GM23338 (cell line): ENCODE measurements around the gene TANGO6. TPM values are rescaled to one million over a fixed set of nuclear protein-coding genes. Genes with fewer than 3 reads are reported as not detected.

Experiments used
- ATAC-seq: fragments of 200-7000 bp; cut with Tn5 transposase; 3 replicates; pipeline ENCODE4 v1.9.1; 2020
- DNase-seq: peaks from one replicate; pipeline ENCODE4 v3.0.0-alpha.2; 2015; ENCODE audit warnings: low spot score
- H2AFZ ChIP-seq: fragments of 200-600 bp; sonication (generic); 2 replicates; pipeline ENCODE4 v1.8.0; 2016; ENCODE audit warnings: antibody characterized with exemption, mild to moderate bottlenecking, moderate library complexity
- H3F3A ChIP-seq: fragments of 200-600 bp; sonication (generic); replicated peaks from 2 replicates; pipeline ENCODE4 v1.8.0; 2017; ENCODE audit warnings: antibody characterized with exemption, mixed run types, low read depth
- H3K27ac ChIP-seq: fragments of 200-600 bp; sonication (generic); 2 replicates; pipeline ENCODE4 v1.6.1; 2016; ENCODE audit warnings: low read depth
- H3K27me3 ChIP-seq: fragments of 200-600 bp; sonication (generic); 2 replicates; pipeline ENCODE4 v1.8.0; 2016; ENCODE audit warnings: mild to moderate bottlenecking, mixed run types, moderate library complexity; ENCODE audit not compliant: insufficient read depth
- H3K36me3 ChIP-seq: fragments of 200-600 bp; sonication (generic); 2 replicates; pipeline ENCODE4 v1.8.0; 2016; ENCODE audit warnings: mild to moderate bottlenecking; ENCODE audit not compliant: insufficient read depth
- H3K4me1 ChIP-seq: fragments of 200-600 bp; sonication (generic); 2 replicates; pipeline ENCODE4 v1.8.0; 2016; ENCODE audit warnings: mild to moderate bottlenecking, moderate library complexity; ENCODE audit not compliant: insufficient read depth
- H3K4me2 ChIP-seq: fragments of 200-600 bp; sonication (generic); 2 replicates; pipeline ENCODE4 v1.7.1; 2017; ENCODE audit warnings: mixed run types
- H3K4me3 ChIP-seq: fragments of 200-600 bp; sonication (generic); 2 replicates; pipeline ENCODE4 v1.6.1; 2016; ENCODE audit warnings: mixed run types
- H3K79me2 ChIP-seq: fragments of 200-600 bp; sonication (generic); replicated peaks from 2 replicates; pipeline ENCODE4 v1.8.0; 2017; ENCODE audit warnings: mild to moderate bottlenecking; ENCODE audit not compliant: insufficient read depth
- H3K9me2 ChIP-seq: fragments of 200-600 bp; sonication (generic); 2 replicates; pipeline ENCODE4 v1.8.0; 2017; ENCODE audit not compliant: insufficient read depth
- H4K20me1 ChIP-seq: fragments of 200-600 bp; sonication (generic); replicated peaks from 2 replicates; pipeline ENCODE4 v1.8.0; 2017; ENCODE audit warnings: mild to moderate bottlenecking; ENCODE audit not compliant: insufficient read depth
- H3K27ac Mint-ChIP-seq: 2 replicates; pipeline ENCODE4 v1.8.0; 2020; ENCODE audit warnings: inconsistent platforms, mild to moderate bottlenecking, moderate library complexity, mixed read lengths
- H3K27me3 Mint-ChIP-seq: 3 replicates; pipeline ENCODE4 v1.8.0; 2022; ENCODE audit warnings: low read depth, mild to moderate bottlenecking, moderate library complexity, mixed read lengths, inconsistent platforms; ENCODE audit not compliant: insufficient read depth, poor library complexity
- H3K36me3 Mint-ChIP-seq: 3 replicates; pipeline ENCODE4 v1.8.0; 2021; ENCODE audit warnings: low read depth, mild to moderate bottlenecking, inconsistent platforms, moderate library complexity, mixed read lengths
- H3K4me1 Mint-ChIP-seq: 3 replicates; pipeline ENCODE4 v1.8.0; 2020; ENCODE audit warnings: mild to moderate bottlenecking, inconsistent platforms, mixed read lengths
- H3K4me3 Mint-ChIP-seq: 3 replicates; pipeline ENCODE4 v1.8.0; 2021; ENCODE audit warnings: moderate library complexity, mild to moderate bottlenecking, inconsistent platforms, mixed read lengths
- H3K9me3 Mint-ChIP-seq: 3 replicates; pipeline ENCODE4 v1.8.0; 2020; ENCODE audit warnings: moderate library complexity, mild to moderate bottlenecking, inconsistent platforms, mixed read lengths
- EZH2 ChIP-seq: fragments of 200-600 bp; sonication (generic); IDR thresholded peaks from one replicate; pipeline ENCODE4 v1.8.0; 2017; ENCODE audit warnings: antibody characterized with exemption, mild to moderate bottlenecking, low read depth; ENCODE audit not compliant: unreplicated experiment
- EZH2phosphoT487 ChIP-seq: fragments of 200-600 bp; sonication (generic); IDR thresholded peaks from one replicate; pipeline ENCODE4 v1.8.1; 2018; ENCODE audit warnings: antibody characterized with exemption; ENCODE audit not compliant: unreplicated experiment
- NANOG ChIP-seq: IDR thresholded peaks from 2 replicates; pipeline ENCODE4 v1.6.1; 2016; ENCODE audit warnings: antibody characterized with exemption, borderline replicate concordance
- POLR2AphosphoS5 ChIP-seq: IDR thresholded peaks from 2 replicates; pipeline ENCODE4 v1.6.1; 2016; ENCODE audit warnings: antibody characterized with exemption, low read depth
- STAT1 ChIP-seq: IDR thresholded peaks from one replicate; pipeline ENCODE4 v1.6.1; 2016; ENCODE audit warnings: antibody characterized with exemption; ENCODE audit not compliant: unreplicated experiment
- ZNF114 ChIP-seq: fragments of 250-450 bp; sonication (Bioruptor Pico); IDR thresholded peaks from 2 replicates; pipeline ENCODE4 v1.5.0; 2020; ENCODE audit warnings: mild to moderate bottlenecking, moderate library complexity
- ZNF331 ChIP-seq: fragments of 250-450 bp; sonication (Bioruptor Pico); IDR thresholded peaks from 2 replicates; pipeline ENCODE4 v1.5.0; 2020; ENCODE audit warnings: low read depth, mild to moderate bottlenecking, moderate library complexity
- polyA plus RNA-seq: library from polyadenylated mRNA; unstranded; fragments of >200 nt; fragmentation: Nextera tagmentation; extraction: Ambion mirVana; gene quantifications from 2 replicates; pipeline ENCODE4 v1.2.1, GENCODE V29; 2016
- total RNA-seq: library from RNA; depleted of rRNA; stranded (reverse); fragments of >200 nt; shearing (Covaris generic); gene quantifications from 2 replicates; pipeline ENCODE4 v1.2.3, GENCODE V29; 2014
- TF ChIP-seq, protein P1 (sequence below): IDR thresholded peaks from 2 replicates; pipeline ENCODE4 v1.6.1; 2016; ENCODE audit warnings: antibody characterized with exemption
- TF ChIP-seq, protein P2 (sequence below), 2 experiments: fragments of 200-600 bp in 1 of 2; sonication (generic) in 1 of 2; conservative IDR thresholded peaks; 2 replicates each; pipeline versions ENCODE4 v1.5.1 to v1.6.1; 2016 to 2017; ENCODE audit warnings: antibody characterized with exemption in 2 of 2, low read depth in 2 of 2, mild to moderate bottlenecking in 2 of 2, moderate library complexity in 1 of 2
- TF ChIP-seq, protein P3 (sequence below): fragments of 250-450 bp; sonication (Bioruptor Pico); IDR thresholded peaks from 2 replicates; pipeline ENCODE4 v1.5.0; 2020; ENCODE audit warnings: mild to moderate bottlenecking, moderate library complexity

TANGO6 gene
- total and polyA plus RNA-seq, 2 experiments from 2014 or later = 7.2 to 23.2 TPM

DNA sequence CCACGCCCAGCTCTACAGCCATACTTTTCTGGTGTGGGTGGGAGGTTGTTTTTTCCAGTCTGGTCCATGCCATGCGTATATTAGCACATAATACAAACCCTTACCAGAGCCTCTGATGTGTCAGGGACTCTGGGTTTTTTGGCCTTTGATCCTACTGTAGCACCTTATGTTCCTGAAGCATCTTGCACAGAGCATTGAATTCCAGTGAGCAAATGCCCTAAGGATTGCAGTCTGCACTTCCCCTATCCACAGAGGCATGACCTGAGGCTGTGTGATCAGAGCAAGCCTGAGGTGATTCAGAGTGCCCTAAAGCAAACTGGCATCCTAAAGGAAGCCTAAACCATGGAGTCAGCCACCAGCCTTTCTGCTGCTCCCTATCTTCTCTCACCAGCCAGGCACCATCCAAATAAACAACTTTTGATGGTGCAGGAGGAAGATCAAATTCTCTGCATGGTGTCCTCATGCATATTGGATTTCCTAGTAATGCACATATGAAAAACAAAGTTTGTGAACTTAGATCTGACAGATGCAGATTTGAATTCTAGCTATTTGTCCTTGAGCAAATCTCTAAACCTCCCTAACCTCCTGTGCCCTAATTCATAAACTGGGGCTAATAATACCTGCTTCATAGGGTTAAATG is 220.9 kb downstream of the TANGO6 start (continued):
- TF ChIP-seq, protein P1, sequence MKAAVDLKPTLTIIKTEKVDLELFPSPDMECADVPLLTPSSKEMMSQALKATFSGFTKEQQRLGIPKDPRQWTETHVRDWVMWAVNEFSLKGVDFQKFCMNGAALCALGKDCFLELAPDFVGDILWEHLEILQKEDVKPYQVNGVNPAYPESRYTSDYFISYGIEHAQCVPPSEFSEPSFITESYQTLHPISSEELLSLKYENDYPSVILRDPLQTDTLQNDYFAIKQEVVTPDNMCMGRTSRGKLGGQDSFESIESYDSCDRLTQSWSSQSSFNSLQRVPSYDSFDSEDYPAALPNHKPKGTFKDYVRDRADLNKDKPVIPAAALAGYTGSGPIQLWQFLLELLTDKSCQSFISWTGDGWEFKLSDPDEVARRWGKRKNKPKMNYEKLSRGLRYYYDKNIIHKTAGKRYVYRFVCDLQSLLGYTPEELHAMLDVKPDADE = no peak
- TF ChIP-seq EZH2phosphoT487 = no peak

DNA sequence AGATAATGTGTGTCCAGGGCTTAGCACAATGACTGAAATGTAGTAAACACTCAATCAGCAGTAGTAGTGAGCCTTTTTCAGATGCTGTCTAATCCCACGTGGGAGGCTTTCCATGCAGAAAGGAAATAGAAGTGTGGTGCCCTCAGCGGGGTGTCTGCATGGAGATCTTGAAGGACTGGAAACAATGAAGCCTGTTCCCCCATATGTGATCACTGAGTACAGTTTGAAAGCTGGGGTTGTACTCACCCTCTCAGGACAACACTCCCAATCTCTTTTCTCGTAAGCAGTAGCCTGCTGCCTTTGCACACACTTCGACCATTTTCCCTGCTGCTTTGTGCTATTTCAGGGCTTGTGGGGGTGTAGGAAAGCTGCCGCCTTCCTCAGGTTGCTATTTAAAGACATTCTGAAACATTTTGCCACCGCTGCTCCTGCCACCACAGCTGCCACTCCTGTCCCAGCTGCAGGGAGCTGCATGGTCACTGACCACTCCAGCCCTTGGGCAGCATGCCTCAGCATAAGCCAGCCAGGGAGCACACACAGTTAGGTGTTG is 221.5 kb downstream of the TANGO6 start:
- H3K4me2 ChIP-seq = peak overlapping the region; percentile 63
- Mint-ChIP-seq H3K36me3 (no peaks in the 10 kb centered on the region), H3K27me3 (peaks cover 3% of the 10 kb centered on the region), H3K9me3 (no peaks in the 10 kb centered on the region), H3K27ac (no peak overlapping the region; the same call in 1 of the 2 replicates), H3K4me3 (no peak overlapping the region), H3K4me1 (peaks cover 27% of the 10 kb centered on the region)
- no peaks in the 10 kb centered on the region for H3K79me2 ChIP-seq
- ATAC-seq (peak; percentile 67), DNase-seq (peak; percentile 34)
- peaks cover 24% of the 10 kb centered on the region for H3K4me1 ChIP-seq
- H3K4me3 ChIP-seq = no peak overlapping the region
- no peak overlapping the region for H3K27ac ChIP-seq
- H4K20me1 ChIP-seq = no peaks in the 10 kb centered on the region
- H3K27me3 ChIP-seq = no peaks in the 10 kb centered on the region
- H2AFZ ChIP-seq = 0 out of 2 replicates have a peak overlapping the region, but pooled peaks have one; percentile 35
- H3K36me3 ChIP-seq = no peaks in the 10 kb centered on the region
- H3F3A ChIP-seq = 0 out of 2 replicates have a peak, but pooled peaks cover 5% of the 10 kb centered on the region
- H3K9me2 ChIP-seq = no peaks in the 10 kb centered on the region
- no peak for TF ChIP-seq EZH2
- TF ChIP-seq, protein P1 = no peak
- TF ChIP-seq ZNF331 (CRISPR knock-in tag) = no peak
- TF ChIP-seq, protein P2, sequence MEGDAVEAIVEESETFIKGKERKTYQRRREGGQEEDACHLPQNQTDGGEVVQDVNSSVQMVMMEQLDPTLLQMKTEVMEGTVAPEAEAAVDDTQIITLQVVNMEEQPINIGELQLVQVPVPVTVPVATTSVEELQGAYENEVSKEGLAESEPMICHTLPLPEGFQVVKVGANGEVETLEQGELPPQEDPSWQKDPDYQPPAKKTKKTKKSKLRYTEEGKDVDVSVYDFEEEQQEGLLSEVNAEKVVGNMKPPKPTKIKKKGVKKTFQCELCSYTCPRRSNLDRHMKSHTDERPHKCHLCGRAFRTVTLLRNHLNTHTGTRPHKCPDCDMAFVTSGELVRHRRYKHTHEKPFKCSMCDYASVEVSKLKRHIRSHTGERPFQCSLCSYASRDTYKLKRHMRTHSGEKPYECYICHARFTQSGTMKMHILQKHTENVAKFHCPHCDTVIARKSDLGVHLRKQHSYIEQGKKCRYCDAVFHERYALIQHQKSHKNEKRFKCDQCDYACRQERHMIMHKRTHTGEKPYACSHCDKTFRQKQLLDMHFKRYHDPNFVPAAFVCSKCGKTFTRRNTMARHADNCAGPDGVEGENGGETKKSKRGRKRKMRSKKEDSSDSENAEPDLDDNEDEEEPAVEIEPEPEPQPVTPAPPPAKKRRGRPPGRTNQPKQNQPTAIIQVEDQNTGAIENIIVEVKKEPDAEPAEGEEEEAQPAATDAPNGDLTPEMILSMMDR (conservative IDR thresholded peaks at IDR 0.05; ENCODE audit: low read depth in 2 of 2) = no peak
- no peak for TF ChIP-seq ZNF114
- TF ChIP-seq, protein P3, sequence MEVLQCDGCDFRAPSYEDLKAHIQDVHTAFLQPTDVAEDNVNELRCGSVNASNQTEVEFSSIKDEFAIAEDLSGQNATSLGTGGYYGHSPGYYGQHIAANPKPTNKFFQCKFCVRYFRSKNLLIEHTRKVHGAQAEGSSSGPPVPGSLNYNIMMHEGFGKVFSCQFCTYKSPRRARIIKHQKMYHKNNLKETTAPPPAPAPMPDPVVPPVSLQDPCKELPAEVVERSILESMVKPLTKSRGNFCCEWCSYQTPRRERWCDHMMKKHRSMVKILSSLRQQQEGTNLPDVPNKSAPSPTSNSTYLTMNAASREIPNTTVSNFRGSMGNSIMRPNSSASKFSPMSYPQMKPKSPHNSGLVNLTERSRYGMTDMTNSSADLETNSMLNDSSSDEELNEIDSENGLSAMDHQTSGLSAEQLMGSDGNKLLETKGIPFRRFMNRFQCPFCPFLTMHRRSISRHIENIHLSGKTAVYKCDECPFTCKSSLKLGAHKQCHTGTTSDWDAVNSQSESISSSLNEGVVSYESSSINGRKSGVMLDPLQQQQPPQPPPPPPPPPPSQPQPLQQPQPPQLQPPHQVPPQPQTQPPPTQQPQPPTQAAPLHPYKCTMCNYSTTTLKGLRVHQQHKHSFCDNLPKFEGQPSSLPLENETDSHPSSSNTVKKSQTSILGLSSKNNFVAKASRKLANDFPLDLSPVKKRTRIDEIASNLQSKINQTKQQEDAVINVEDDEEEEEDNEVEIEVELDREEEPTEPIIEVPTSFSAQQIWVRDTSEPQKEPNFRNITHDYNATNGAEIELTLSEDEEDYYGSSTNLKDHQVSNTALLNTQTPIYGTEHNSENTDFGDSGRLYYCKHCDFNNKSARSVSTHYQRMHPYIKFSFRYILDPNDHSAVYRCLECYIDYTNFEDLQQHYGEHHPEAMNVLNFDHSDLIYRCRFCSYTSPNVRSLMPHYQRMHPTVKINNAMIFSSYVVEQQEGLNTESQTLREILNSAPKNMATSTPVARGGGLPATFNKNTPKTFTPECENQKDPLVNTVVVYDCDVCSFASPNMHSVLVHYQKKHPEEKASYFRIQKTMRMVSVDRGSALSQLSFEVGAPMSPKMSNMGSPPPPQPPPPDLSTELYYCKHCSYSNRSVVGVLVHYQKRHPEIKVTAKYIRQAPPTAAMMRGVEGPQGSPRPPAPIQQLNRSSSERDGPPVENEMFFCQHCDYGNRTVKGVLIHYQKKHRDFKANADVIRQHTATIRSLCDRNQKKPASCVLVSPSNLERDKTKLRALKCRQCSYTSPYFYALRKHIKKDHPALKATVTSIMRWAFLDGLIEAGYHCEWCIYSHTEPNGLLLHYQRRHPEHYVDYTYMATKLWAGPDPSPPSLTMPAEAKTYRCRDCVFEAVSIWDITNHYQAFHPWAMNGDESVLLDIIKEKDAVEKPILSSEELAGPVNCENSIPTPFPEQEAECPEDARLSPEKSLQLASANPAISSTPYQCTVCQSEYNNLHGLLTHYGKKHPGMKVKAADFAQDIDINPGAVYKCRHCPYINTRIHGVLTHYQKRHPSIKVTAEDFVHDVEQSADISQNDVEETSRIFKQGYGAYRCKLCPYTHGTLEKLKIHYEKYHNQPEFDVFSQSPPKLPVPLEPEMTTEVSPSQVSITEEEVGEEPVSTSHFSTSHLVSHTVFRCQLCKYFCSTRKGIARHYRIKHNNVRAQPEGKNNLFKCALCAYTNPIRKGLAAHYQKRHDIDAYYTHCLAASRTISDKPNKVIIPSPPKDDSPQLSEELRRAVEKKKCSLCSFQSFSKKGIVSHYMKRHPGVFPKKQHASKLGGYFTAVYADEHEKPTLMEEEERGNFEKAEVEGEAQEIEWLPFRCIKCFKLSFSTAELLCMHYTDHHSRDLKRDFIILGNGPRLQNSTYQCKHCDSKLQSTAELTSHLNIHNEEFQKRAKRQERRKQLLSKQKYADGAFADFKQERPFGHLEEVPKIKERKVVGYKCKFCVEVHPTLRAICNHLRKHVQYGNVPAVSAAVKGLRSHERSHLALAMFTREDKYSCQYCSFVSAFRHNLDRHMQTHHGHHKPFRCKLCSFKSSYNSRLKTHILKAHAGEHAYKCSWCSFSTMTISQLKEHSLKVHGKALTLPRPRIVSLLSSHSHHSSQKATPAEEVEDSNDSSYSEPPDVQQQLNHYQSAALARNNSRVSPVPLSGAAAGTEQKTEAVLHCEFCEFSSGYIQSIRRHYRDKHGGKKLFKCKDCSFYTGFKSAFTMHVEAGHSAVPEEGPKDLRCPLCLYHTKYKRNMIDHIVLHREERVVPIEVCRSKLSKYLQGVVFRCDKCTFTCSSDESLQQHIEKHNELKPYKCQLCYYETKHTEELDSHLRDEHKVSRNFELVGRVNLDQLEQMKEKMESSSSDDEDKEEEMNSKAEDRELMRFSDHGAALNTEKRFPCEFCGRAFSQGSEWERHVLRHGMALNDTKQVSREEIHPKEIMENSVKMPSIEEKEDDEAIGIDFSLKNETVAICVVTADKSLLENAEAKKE (CRISPR knock-in tag) = no peak
- TF ChIP-seq EZH2phosphoT487 = no peak
- no peak for TF ChIP-seq NANOG
- TF ChIP-seq POLR2AphosphoS5 = no peak
- TF ChIP-seq STAT1 = no peak
